Glomerular visceral epithelial cell (primary cell): ENCODE data around the gene PKN3.
"Not testable (repeated sequence)": the region's sequence is repeated elsewhere in the genome, so short reads cannot be mapped to it uniquely, and the experiment has no call there.

Experiments used
- DNase-seq: peaks from one replicate; pipeline ENCODE4 v3.0.0-alpha.2; 2016; ENCODE audit errors: extremely low spot score

Gene PKN3

GRCh38 chr9:128693738-128694137, 8.6 kb upstream of the PKN3 start:
- DNase-seq = not testable (repeated sequence)

GRCh38 chr9:128694344-128694743, 8.0 kb upstream of the PKN3 start:
- no peak for DNase-seq

- DNase-seq = no peak
Measured at GRCh38 chr9:128696923-128697707, 5.2 kb upstream of the PKN3 start.

- DNase-seq = not testable (repeated sequence)
Measured at GRCh38 chr9:128699096-128699795, 3.1 kb upstream of the PKN3 start.

GRCh38 chr9:128701227-128701854, 962 bp upstream of the PKN3 start:
- no peak for DNase-seq

DNA sequence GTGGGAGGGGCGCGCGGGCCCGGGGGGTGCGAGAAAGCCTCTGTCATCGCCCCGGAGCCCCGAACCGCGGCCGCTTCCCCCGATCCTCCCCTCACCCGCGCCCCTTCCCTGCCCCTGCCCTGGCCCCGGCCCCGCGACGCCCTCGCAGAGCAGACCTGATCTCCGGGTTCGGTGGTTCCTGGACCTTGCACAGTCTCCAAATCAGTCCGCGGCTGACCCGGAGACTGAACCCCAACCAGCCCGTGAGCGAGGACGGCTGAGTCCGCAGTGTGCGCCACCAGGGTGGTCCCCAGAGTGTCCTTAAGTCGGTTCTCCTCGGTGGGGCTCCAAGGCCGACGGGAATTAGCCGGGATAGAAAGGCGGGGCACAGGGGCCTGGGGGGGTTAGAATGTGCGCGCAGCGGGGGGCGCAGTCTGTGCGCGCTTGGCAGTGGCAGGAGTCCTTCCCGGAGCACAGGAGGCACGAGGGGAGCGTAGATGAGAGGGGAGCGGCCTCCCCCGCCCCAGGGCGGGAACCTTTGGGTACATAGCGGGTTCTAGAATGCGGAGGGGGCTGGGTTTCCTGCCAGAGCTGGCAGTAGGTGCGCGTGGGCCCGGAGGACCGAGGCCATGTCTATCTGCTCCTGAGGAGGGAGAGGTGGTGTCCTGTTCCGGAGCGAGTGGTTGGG, 779 bp downstream of the PKN3 start:
- DNase-seq = peak; percentile 59

GRCh38 chr9:128703616-128704355, 1.5 kb downstream of the PKN3 start:
- no peak for DNase-seq

DNA sequence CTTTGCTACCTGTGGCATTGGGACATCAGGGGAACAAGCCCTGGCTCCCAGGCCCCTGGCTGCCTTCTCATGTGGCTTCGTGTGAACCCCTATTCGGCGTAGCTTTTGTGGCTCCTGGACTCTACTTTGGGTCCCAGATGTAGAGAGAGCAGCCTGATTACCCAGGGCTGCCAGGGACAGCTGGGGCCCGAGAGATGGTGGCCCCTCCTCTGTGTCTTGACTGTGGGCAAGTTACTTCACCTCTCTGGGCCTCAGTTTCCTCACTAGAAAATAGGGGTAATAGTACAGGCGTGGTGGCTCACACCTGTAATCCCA, 2.0 kb downstream of the PKN3 start:
- no peak for DNase-seq

DNA sequence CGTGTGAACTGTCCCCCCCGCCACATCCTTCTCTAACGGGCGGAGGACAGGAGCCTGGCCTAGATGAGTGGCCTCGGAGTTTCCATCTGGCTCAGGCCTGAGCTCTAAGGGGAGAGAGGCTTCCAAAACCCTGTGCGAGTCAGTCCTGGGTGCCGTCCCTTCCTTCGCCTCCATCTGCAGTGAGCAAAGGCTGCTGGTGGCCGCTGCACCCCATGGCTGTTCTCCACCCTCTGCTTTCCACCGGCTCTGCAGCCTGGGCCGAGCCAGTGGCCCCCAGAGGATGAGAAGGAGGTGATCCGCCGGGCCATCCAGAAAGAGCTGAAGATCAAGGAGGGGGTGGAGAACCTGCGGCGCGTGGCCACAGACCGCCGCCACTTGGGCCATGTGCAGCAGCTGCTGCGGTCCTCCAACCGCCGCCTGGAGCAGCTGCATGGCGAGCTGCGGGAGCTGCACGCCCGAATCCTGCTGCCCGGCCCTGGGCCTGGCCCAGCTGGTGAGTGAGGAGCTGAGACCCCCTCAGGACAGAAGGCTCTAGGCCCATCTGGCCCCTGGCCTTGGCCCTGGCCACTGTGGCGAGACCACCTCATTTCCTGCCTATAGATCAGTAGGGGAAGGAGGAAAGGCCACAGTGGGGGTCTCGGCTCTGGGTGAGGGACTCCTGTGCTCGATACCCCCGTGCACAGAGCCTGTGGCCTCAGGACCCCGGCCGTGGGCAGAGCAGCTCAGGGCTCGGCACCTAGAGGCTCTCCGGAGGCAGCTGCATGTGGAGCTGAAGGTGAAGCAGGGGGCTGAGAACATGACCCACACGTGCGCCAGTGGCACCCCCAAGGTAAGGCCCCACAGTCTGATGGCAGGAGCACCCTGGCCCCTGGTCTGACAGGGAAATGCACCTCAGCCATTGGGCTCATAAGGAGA, 3.0 kb downstream of the PKN3 start:
- DNase-seq = no peak

GRCh38 chr9:128706045-128706444, 3.7 kb downstream of the PKN3 start:
- no peak for DNase-seq

- DNase-seq = no peak
Measured at GRCh38 chr9:128706671-128707381, 4.5 kb downstream of the PKN3 start.

DNA sequence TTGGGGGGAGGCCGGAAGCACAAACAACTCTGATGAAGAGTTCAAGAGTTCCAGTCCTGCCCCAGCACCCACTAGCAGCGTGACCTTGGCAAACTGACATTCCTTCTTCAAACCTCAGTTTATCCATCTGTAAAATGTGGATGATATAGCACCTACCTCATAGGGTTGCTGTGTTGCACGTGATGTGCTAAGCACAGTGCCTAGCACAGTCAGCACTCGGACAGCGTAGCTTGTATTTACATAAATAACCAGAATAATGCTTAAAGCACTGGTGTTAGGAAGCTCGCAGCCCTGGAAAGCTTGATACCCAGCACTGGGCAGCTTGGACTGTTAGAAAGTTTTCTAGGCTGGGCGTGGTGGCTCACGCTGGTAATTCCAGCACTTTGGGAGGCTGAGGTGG, 5.1 kb downstream of the PKN3 start:
- DNase-seq = no peak

GRCh38 chr9:128712451-128713410, 10.4 kb downstream of the PKN3 start:
- no peak for DNase-seq

DNA sequence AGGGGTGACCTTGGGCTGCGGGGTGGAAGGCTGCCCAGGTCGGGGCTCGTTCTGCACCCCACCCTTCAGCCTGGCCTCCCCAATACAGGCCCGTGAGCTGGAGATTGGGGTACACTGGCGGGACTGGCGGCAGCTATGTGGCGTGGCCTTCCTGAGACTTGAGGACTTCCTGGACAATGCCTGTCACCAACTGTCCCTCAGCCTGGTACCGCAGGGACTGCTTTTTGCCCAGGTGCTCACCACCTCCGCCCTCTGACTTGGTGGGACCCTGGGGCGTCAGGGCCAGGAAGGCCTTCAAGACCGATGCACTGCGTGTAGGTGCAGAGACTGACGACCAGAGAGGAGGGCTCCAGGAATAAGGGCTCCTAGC, 11.1 kb downstream of the PKN3 start:
- DNase-seq = no peak

DNA sequence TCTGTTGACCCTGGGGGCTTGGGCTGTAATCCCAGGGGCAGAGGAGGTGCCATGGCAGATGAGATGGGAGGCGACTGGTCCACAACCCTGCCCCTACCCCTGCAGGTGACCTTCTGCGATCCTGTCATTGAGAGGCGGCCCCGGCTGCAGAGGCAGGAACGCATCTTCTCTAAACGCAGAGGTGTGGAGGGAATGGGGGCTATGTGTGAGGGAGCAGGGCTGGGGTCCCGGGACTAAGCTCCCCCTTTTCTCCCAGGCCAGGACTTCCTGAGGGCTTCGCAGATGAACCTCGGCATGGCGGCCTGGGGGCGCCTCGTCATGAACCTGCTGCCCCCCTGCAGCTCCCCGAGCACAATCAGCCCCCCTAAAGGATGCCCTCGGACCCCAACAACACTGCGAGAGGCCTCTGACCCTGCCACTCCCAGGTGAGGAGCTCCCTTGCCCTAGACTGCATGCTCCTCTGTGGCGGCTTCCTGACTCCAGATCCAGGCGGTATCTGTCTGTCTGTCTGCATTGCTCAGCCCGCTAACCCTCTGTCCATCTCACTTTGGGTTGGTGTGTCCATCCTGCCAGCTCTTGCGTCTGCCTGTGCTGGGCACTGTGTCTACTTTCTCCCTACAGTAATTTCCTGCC, 11.8 kb downstream of the PKN3 start:
- no peak for DNase-seq

DNA sequence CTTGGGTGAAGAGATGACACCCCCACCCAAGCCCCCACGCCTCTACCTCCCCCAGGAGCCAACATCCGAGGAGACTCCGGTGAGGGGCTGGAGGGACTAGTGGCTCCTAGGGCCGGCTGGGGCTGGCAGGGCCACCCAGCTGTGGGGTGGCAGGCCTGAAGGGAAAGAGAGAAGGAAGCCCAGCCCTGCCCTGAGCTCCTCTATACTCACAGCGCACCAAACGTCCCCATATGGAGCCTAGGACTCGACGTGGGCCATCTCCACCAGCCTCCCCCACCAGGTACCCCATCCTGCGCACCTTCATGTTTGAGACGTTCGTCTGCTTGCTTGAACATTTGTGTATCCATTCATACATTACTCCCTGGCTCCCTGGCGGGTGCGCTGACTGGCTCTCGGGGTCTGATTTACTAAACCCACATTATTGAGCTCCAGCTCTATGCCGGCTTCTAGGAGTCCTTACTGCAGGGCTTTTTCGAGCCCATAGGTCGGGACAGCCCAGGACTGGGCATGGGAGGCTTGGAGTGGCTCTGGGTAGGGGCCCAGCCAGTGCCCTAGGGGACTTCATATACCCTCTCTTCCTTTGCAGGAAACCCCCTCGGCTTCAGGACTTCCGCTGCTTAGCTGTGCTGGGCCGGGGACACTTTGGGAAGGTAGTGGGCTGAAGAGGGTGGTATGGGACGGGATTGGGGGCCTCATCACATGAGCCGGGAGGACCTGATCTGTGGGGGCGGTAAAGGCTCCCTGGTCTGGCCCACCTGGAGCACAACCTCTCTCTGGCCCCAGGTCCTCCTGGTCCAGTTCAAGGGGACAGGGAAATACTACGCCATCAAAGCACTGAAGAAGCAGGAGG, 12.5 kb downstream of the PKN3 start:
- no peak for DNase-seq

DNA sequence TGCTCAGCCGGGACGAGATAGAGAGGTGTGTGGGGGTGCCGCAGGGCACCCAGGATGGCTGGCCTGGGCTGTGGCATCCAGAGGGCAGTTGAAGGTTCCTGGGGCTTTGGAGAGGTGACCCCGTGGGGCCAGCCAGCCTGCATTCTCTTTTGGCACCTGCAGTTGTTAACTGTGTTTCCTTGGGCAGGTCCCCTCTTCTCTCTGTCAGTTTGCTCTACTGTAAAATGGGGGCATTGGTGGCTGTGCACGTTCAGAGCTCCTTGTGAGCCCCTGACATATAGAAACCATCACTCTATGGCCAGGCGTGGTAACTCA, 13.1 kb downstream of the PKN3 start:
- no peak for DNase-seq
